ES-I3 (cell line): ENCODE results near the gene ABHD12.

Source experiments
- H3K36me3 ChIP-seq: 2 replicates; pipeline ENCODE4 v1.6.1; 2013; ENCODE audit warnings: mild to moderate bottlenecking, low read length, control low read depth, moderate library complexity; ENCODE audit not compliant: insufficient read depth
- H3K4me1 ChIP-seq: 2 replicates; pipeline ENCODE4 v1.6.1; 2013; ENCODE audit warnings: mild to moderate bottlenecking, control low read depth, low read length; ENCODE audit not compliant: insufficient read depth
- H3K9ac ChIP-seq: 2 replicates; pipeline ENCODE4 v1.6.1; 2013; ENCODE audit warnings: low read depth, mild to moderate bottlenecking, low read length, moderate library complexity
- H3K9me3 ChIP-seq: 2 replicates; pipeline ENCODE4 v1.6.1; 2013; ENCODE audit warnings: mild to moderate bottlenecking, low read length, moderate library complexity; ENCODE audit not compliant: control insufficient read depth, insufficient read depth

Gene ABHD12

GRCh38 chr20:25304025-25304549 lies 86.5 kb downstream of the ABHD12 start:
- Histone ChIP-seq H3K36me3 (0 out of 2 replicates have a peak, but pooled peaks cover 3% of the 10 kb centered on the region), H3K9me3 (no peaks in the 10 kb centered on the region), H3K9ac (no peak overlapping the region), H3K4me1 (no peaks in the 10 kb centered on the region; the same call in 1 of the 2 replicates)

GRCh38 chr20:25303292-25304024 lies 87.2 kb downstream of the ABHD12 start:
- 0 out of 2 replicates have a peak, but pooled peaks cover 3% of the 10 kb centered on the region for H3K36me3 ChIP-seq

GRCh38 chr20:25302596-25302995 lies 88.0 kb downstream of the ABHD12 start:
- no peak overlapping the region for H3K9ac ChIP-seq
- no peaks in the 10 kb centered on the region; the same call in 1 of the 2 replicates for H3K4me1 ChIP-seq
- H3K36me3 ChIP-seq = peaks cover 3% of the 10 kb centered on the region; the same call in 1 of the 2 replicates
- no peaks in the 10 kb centered on the region for H3K9me3 ChIP-seq

More at GRCh38 chr20:25303292-25304024, 87.2 kb downstream of the ABHD12 start:
- Histone ChIP-seq H3K9me3 (no peaks in the 10 kb centered on the region), H3K4me1 (no peaks in the 10 kb centered on the region; the same call in 1 of the 2 replicates), H3K9ac (no peak overlapping the region)

DNA sequence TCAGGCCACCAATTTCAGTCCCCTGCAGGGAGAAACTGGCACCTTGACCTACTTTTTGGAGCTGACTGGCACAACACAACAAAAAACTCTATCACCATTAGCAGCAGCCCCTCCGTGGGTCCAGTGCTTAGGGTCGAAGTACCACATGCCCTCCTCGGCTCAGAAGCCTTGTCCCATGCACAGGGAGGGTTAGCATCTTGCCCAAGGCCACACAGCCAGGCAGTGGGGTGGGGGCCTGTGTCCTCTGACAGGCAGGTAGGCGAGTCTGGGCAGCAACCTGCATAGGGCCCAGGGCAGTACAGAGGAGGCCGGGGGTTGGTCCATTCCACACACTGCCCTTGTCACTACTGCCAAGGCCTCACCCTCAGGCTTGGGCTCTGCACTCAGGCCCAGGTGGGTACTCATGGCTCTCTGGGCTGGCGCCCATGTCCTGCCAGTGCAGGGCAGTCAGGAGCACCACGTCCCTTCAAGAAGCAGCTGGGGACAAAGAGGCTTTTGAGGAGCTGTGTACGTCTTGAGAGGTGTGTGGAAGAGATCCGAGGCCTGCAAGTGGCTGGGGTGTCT lies 89.2 kb downstream of the ABHD12 start:
- H3K36me3 ChIP-seq = peaks cover 7% of the 10 kb centered on the region; the same call in 1 of the 2 replicates
- no peaks in the 10 kb centered on the region for H3K9me3 ChIP-seq
- H3K9ac ChIP-seq = no peak overlapping the region
- no peaks in the 10 kb centered on the region; the same call in 1 of the 2 replicates for H3K4me1 ChIP-seq

DNA sequence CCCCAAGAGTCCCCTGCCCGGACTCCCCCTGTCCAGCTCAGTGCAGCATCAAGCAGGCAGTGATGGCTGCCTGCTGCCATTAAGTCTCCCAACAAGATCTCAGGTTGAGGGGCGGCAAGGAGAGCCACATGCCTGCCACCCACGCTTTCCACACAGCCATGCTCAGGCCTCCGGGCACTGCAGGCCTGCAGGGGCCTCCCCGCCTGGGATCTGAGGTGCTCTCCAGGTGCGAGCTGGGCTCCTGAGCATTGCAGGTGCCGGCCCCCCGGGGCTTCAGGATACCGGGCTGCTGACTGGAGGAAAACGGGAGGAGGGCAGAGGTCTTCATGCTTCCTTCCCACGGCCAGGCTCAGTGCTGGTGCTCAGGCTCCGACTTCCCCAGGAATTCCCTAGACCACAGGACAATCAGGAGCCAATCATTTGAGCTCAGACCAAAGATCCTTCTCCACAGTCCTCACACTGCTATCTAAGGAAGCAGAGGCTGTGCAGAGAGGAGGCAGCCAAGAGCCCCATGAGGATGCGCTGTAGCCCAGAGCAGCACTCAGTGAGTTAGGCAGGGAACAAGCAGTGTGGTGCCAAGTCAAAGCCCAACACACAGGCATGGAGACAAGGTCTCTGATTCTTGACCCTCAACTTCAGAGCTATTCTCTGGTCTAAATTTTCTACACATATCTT lies 90.0 kb downstream of the ABHD12 start:
- H3K9me3 ChIP-seq = no peaks in the 10 kb centered on the region
- no peaks in the 10 kb centered on the region; the same call in 1 of the 2 replicates for H3K4me1 ChIP-seq
- peaks cover 7% of the 10 kb centered on the region; the same call in 1 of the 2 replicates for H3K36me3 ChIP-seq
- H3K9ac ChIP-seq = no peak overlapping the region

DNA sequence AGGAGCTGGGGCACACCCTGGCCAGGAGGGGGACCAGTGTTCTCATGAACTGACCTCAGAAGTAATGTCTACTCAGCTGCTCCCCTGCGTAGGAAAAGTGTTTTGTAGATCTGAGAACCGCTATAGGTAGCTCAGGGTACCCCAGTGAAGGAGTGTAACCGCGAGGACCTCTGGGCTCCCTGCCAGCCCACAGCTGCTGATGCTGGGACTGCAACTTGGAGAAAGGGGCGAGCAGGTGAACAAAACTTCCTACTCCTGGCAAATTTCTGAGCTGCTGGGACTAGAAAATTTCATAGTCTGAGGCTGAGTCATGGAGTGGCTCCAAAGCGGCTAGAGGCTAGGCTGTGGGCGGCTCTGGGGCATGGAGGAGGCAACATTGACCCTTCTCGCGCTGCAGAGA lies 90.8 kb downstream of the ABHD12 start:
- Histone ChIP-seq H3K36me3 (peaks cover 7% of the 10 kb centered on the region; the same call in 1 of the 2 replicates), H3K4me1 (no peaks in the 10 kb centered on the region; the same call in 1 of the 2 replicates), H3K9ac (no peak overlapping the region), H3K9me3 (no peaks in the 10 kb centered on the region)

DNA sequence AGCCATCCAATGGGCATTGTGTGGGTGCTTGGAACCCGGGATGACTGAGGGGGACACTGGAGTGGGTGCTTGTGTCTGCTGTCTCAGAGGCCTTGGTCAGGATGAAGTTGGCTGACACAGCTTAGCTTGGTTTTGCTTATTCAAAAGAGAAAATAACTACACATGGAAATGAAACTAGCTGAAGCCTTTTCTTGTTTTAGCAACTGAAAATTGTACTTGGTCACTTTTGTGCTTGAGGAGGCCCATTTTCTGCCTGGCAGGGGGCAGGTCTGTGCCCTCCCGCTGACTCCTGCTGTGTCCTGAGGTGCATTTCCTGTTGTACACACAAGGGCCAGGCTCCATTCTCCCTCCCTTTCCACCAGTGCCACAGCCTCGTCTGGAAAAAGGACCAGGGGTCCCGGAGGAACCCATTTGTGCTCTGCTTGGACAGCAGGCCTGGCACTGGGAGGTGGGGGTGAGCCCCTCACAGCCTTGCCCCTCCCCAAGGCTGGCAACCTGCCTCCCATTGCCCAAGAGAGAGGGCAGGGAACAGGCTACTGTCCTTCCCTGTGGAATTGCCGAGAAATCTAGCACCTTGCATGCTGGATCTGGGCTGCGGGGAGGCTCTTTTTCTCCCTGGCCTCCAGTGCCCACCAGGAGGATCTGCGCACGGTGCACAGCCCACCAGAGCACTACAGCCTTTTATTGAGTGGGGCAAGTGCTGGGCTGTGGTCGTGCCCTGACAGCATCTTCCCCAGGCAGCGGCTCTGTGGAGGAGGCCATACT lies 93.3 kb downstream of the ABHD12 start:
- no peak overlapping the region for H3K9ac ChIP-seq
- H3K9me3 ChIP-seq = no peaks in the 10 kb centered on the region
- peaks cover 7% of the 10 kb centered on the region; the same call in 1 of the 2 replicates for H3K36me3 ChIP-seq
- H3K4me1 ChIP-seq = no peaks in the 10 kb centered on the region; the same call in 1 of the 2 replicates

GRCh38 chr20:25296094-25297093 lies 94.2 kb downstream of the ABHD12 start:
- no peaks in the 10 kb centered on the region for H3K9me3 ChIP-seq
- peaks cover 4% of the 10 kb centered on the region; the same call in 1 of the 2 replicates for H3K36me3 ChIP-seq
- no peak overlapping the region for H3K9ac ChIP-seq
- H3K4me1 ChIP-seq = no peaks in the 10 kb centered on the region; the same call in 1 of the 2 replicates

DNA sequence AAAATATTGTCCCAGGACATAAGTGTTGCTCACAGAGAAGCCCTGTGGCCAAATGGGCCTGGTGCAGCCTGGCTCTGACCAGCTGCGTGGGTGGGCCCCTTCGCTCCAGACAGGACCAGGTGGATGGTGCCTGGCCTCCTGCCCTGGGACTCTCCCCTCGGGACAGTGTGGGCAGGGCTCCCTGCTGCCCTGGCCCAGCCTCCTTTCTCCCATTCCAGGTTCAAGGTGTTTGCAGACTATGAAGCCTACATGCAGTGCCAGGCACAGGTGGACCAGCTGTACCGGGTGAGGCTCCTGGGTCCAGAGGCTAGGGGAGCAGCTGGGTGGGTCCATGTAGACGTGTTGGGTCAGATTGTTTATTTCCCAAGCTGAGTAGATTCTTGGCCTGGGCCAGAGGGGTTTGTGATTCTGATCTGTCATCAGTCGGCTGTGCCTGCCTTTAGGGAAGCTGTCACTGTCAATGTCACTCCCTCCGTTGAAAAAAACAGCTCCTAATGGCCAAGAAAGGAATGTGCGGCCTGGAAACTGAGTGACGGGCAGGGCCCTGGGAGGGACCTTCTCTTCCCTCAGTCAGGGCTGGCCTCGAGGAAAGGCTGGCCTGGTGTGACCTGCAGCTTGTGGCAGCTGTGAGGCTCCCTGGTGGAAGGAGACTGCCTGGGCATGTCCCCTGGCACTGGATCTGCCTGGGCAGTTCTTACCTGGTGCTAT lies 95.1 kb downstream of the ABHD12 start:
- Histone ChIP-seq H3K9ac (no peak overlapping the region), H3K9me3 (no peaks in the 10 kb centered on the region), H3K36me3 (peaks cover 4% of the 10 kb centered on the region), H3K4me1 (no peaks in the 10 kb centered on the region; the same call in 1 of the 2 replicates)

DNA sequence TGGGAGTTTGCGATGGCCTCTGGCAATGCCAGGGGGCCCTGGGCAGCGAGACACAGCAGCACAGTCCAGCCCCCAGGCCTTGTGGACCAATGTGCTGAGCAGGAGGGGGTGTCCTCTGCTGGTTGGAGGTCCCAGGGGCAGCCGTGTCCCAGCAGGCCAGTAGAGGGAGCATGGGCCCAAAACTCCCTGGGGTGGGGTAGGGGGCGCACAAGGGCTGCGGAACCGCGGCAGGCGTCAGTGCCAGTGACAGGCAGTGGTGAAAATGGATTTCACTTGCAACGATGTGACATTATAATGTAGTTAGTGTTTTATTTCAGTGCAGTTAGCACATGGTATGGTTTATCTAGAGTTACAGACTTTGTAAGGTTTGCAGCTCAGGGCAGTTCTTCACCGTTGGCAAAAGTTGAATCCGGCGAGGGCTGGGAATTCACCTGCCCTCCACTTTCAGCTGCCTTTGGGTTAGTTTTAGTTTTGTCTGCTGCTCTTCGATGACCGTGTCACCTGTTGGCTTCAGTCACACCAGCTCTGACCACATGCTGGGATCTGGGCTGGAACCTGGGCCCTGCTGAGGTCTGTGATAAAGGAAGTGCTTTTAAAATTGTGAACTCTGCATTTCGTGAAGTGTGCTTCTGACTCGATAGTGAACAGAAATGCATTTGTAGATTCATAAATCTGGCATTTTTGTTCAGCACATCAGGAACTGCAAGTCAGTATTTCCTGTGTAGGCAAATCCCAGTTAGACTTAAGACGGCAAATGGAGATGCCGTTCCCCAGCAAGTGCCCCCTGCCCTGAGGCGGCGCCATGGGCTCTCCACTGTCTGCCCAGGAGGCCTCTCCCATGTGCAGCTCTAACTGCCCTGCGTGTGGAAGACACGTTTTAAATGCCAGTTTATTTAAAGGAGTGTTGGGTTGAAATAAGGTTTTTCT lies 95.9 kb downstream of the ABHD12 start:
- H3K9ac ChIP-seq = no peak overlapping the region
- H3K9me3 ChIP-seq = no peaks in the 10 kb centered on the region
- H3K36me3 ChIP-seq = peaks cover 12% of the 10 kb centered on the region
- H3K4me1 ChIP-seq = no peaks in the 10 kb centered on the region; the same call in 1 of the 2 replicates

DNA sequence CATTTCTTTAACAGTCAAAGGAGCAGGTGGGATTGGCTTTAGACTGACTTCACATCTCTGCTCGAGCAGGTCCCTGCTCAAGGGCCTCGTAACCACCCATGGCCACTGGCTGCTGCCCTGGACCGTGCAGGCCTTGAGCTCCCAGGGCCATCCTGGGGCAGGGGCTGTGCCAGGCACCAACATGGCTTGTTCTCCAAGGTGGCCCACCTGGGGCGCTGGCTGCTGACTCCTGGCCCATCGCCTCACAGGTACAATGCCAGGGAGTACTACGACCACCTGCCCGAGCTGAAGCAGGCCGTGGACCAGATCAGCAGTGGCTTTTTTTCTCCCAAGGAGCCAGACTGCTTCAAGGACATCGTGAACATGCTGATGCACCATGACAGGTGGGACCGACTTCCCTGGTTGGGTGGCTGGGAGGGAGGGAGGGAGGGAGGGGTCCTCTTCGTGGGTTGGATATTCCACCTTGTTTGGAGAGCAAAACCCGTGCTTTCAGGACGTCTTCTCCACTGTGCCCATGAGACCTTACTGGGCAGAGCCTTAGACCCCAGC lies 96.7 kb downstream of the ABHD12 start:
- H3K9ac ChIP-seq = no peak overlapping the region
- no peaks in the 10 kb centered on the region for H3K9me3 ChIP-seq
- H3K36me3 ChIP-seq = peaks cover 16% of the 10 kb centered on the region
- no peaks in the 10 kb centered on the region; the same call in 1 of the 2 replicates for H3K4me1 ChIP-seq
